ENCODE measurements around the gene FYB2.

The FYB2 gene

DNA sequence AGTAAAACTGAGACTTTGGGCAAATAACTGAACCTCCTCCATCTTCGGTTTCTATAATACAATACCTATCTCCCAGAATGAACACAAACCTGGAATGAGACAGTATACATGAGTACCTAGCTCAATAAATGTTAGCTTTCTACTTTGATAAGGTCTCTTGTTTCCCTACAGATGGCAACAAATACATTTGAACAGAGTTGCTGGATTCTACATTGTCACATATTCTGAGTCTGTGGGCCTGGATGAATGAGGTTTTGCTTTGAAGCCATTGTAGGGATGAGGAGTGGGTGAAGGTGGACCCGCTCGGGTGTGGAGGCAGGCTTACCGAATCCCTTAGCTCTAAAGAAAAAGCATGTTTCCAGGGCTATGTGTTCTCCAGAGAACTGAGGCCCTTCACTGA, 13.9 kb upstream of the FYB2 start:
- no peak for DNase-seq (ENCODE audit: low spot score)

DNA sequence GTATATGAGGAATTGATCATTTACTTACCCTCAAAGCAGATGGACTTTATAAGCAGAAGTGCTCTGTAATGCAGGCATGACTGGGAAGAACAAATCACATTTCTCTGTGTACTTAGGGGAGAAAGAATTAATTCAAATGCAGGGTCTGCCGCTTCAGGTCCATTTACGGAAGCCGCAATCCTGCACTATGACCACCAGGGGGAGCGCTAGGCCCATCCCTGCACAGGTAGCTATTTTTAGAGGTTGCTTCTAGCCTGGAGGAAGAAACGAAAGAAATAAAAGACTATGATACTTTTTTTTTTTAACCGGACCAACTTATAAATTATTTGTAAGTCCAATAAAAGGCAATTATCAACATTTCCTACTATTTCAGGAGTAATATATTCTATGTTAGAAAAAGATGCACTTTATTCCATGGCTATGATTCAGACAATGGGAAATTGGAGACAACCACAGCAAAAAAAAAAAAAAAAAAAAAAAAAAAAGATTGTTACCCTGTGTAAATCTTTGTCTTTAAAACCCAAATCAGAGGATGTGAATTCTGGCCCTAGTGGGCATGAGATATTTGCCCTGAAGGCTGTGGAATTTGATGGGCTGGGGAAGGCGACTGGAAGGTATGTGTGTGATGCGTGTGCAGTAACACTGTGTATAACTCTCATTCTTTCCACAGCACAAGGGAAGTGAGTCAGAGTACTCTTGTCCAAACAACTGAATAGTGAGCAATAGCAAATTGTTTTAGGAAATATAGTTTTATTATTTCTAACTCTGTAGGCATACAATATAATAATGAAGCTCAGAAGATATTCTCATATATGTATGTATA, 12.9 kb upstream of the FYB2 start:
- peak; percentile 59 for DNase-seq (ENCODE audit: low spot score)

DNA sequence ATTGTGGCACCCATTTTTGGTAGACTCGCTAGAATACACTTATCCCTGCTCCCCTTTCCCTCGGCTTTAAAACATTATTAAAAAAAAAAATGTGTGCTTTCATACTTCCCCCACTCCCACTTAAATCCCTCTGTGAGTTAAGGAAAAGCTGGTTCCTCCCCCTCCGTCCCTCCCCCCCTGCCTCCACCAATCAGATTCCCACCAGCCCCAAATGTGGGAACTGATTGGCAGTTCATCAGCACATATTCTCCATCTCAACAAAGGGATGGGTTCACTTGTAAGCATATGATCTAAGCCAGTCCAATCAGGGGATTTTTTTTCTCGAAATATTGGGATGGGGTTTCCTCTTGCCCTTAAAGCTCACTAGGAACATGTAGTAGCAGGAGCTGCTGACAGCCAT, 10.8 kb upstream of the FYB2 start:
- no peak for DNase-seq (ENCODE audit: low spot score)

DNA sequence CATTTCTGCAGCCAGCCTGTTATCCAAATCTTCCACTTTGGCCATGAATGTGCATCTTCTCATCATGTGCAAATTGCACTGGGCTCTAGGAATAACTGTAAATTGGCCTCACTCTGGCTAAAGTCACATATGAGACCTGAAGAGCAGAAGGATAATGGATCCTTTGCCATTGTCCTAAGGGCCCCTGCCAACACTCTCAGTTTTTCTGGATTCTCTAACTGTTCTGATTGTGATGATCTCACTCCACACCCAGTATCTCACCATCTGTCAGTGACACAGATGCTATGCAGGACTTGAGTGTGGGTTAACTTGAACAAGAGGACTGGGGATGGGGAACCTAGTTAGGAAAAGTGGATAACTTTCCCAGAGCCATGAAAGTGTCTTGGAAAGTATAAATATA, 8.5 kb upstream of the FYB2 start:
- no peak for DNase-seq (ENCODE audit: low spot score)

DNA sequence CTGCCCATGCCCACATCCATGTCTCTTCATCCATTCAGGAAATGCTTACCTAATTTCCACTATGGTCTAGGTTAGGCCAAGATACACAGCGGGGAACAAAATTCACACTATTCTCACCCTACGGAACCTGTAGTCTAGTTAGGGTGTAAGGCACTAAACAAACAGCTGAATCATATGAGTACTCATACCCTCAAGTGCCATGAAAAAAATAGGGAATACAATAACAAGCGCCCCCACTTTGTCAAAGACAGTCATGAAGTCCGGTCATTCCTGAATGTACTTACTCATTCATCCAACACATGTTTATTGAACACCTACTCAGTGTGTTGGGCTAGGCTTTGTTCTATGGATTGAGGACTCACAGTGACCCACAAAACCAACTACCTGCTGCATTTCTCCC, 6.2 kb upstream of the FYB2 start:
- DNase-seq (ENCODE audit: low spot score), result no peak

DNA sequence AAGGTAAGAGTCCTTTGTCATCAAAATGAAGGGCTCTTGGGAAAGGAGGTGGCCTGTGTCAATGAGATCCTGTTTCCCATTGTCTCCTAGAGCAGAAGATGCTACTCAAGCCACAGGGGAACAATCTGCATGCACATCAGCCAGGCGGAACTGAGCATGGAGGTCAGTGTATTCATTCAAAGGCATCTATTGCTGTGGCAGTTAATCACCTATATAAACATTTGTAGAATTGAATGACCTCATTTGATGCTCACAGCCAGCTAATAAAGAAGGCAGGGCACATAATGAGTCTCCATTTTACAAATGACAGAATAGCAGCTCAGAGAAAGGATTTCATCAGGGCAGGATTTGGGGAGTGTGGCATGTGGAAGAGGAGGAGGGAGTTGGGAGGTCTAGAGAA, 5.7 kb upstream of the FYB2 start:
- no peak for DNase-seq (ENCODE audit: low spot score)

DNA sequence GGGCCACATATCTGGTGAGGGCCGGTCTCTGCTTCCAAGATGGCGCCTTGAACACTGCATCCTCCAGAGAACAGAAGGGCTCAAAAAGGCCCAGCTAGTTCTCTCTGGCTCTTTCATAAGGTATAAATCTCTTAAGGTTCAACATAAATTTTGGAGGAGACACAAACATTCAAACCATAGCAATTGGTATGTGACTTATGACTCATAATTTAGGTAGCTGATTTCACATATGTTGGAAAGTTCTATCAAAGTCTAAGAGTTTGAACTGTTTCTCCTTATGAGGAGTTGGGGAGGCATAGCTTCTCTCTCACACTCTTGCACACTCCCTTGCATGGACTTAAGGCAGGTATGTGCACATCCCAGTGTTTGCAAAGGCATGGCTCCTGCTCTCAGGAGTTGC, 5.1 kb upstream of the FYB2 start:
- DNase-seq (ENCODE audit: low spot score), result no peak

DNA sequence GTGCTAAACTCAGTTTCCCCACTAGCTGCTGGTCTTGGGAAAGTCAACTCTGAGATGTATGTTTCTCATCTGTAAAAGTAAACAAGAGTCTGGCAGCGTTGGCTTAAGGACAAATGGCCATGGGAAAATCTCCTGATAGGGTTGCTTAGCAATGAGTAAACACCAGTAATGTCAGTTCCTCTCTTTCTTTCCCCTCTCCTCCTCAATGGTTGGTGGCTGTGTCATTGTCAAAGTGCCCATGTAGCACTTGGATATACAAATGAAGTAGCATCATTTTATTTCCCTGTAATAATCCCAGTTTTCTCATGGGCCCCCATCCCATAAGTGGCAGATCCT, 2.2 kb upstream of the FYB2 start:
- DNase-seq (ENCODE audit: low spot score), result no peak

DNA sequence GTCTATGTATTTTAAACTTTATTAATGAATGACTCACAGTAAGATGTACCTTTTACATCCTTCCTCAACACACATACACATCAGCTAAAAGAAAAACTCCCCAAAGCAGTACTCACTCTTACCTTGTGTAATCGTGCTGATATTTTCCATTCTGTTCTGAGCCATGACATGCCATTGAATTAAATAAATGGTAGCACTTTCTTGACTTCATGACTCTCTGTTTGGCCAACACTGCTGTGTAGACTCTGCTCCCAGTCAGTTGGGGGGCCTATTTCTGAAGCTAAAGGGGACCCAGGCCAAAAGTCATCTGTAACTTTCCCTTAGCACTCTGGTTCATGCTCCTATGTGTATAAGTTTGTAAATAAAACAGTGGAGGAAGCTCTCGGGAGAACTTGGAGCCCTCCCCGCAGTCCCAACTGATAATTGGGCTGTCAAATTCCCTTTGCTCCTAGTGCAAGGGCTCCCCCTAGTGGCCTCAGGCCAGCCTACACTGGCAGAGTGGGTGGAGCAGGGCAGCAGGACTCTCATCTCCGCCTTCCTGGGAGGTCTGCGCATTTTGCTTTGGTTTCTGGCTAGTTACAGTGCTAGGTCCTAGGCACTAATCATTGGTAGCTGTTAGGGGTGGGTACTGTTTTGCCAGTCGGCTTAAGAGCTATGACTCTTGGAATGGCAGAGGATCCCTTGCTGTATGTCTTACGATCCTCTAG, 1.7 kb upstream of the FYB2 start:
- peak; percentile 66 for DNase-seq (ENCODE audit: low spot score)

DNA sequence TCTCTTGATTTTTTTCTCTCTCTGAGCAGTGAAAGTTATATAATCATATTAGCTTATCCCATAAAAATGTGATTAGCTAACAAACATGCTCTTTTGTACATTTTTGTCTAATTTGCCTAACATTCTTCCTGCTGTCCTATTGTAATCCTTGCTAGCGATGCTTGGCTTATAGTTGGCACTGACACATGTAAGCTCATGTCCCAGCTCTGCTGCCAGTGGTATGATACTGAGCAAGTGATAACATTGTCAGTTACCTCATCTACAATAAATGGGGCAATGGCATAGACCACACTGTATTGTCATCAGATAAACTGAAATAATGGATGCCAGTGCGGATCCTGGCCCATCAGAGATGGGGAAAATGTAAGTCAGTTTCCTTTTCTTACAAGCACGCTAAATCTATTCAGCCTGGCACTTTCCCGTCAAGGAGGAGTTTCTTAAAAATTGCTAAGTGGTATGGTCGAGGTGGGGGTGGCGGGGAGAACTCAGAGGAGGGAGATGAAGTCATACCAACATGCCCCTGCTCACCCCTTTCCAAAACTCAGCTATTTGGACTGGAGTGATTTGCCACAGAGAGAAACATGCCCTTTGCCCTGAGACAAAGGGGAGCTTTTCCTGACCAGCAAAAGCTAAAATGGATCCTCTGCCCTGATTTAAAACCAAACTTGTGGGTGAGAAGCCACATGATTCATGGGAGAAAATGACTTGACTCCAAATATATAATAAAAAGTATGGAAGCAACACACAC, 1.3 kb downstream of the FYB2 start:
- no peak for DNase-seq (ENCODE audit: low spot score)

DNA sequence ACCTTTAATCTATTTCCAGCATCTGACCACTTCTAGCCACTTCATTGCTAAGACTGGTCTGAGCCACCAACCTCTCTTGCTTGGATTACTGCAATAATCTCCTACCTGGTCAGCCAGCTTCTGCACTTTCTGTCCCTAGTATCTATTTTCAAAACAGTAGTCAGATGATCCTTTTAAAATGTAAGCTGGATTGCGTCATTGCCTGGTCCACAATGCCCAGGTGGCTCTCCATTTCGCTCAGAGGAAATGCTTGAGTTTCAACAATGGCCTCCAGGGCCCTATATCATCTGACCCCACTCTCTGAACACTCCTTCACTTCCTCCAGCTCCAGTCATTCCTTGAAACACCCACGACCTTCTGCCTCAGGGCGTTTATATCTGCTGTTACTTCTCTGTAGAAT, 2.3 kb downstream of the FYB2 start:
- no peak for DNase-seq (ENCODE audit: low spot score)

DNA sequence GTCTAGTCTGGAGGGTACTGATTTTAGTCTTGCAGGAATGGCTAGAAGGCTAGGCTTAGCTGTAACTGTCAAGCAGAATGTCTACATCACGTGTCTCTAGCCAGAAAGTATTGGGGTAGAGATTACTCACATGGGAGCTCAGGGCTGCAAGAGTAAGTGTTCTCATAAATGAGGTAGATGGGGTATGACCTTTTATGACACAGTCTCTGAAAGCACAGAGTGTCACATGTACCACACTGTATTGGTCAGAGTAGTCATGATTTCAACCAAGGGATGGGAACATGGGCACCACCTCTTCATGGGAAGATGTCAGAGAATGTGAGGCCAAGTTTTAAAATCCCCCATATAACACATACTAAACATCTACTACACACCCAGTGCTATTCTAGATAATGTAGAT, 2.9 kb downstream of the FYB2 start:
- DNase-seq (ENCODE audit: low spot score), result no peak

DNA sequence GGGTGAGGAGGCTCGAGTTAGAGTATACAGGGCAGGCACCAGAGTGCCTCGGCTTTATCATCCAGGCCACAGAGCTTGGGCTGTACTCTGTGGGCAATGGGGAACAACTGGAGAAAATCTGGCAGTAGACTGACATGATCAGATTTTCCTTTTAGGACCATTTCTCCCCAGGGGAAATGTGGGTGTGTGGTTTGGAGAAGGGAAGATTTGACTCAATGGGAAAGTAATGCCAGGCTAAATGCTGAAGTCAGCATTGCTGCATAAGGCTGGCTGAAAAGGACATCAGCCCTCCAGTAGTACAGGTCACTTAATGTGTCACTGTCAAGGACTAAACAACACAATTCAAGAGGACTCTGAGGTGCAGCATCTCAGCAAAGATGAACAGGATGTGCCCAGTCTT, 5.0 kb downstream of the FYB2 start:
- no peak for DNase-seq (ENCODE audit: low spot score)

DNA sequence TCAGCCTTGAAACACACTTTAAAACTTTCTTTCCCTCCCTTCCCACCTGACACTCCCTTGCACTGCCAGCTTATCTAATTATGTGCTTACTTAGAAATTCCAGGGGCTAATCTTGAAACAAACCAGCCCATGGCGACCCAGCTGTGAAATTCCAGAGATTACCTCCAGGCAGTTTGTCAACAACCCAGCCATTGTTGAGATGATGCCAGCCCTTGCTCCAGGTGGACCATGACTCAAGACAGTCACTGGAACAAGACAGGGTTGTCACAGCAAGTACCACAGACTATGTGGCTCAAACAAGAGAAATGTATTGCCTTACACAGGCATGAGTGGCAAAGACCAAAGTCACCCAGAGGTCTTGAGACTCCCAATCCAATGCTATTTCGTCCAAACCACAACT, 7.9 kb downstream of the FYB2 start:
- DNase-seq (ENCODE audit: low spot score), result no peak

DNA sequence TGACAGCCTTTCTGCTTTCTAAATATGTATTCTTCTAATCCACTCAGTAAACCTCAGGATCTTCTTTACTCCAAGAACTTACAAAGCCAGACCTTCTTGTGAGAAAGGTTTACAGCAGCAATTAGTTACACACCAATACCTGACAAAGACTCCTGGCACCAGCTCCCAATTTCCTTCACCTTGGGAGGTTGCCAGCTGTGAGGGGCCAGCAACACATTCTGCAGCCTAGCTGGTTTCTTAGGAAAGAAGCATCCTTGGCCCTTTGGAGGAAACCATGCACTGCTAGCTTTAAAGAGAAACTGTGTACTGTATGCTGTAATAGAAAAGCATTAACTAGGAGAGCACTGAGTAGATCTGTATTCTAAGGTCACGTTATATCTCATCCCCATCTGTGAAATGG, 10.8 kb downstream of the FYB2 start:
- no peak for DNase-seq (ENCODE audit: low spot score)

DNA sequence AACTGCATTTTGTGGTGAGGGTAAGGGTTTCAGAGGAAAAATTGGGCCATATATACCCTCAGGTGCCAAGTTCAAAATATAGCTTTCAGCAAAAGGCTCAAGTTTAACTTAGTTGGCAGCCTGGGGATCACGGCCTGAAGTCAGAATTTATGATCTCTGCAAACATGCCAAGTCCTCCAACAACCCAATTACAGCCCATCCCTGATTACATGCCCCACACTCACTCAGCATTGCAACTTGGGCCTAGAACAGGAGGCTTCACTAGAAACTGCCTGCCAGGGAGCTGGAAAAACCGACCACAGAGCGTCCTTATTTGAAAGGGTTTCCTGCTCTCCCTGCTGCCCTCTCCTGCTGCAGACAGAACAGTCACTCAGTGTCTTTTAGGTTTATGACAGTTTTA, 12.4 kb downstream of the FYB2 start:
- DNase-seq (ENCODE audit: low spot score), result no peak

DNA sequence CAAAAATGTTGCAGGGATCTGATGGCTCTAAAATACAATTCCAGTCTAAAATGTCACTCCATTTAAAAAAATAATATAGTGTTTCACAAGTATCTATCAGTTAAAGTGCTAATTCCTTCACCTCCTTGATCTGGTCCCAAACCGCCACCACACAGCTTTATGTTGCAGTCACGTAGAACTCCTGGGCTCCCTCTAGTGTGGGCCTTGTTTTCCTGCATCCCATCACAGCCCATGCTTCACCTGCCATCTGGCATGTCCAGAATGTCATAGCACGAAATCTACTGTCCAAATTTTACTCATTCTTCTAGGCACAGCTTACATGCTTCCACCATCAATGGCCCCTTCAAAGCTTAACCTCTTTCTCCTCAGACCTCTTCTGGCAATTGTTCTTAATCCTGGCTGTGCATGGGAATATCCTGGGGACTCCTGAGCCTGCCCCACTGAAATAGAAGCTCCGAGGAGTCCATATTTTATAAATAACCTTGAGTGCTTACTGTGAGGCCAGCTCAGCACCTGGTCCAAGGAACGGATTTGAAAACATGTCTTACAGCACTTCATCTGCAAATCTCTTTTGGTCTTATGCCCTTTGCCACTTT, 15.5 kb downstream of the FYB2 start:
- peak; percentile 34 for DNase-seq (ENCODE audit: low spot score)

DNA sequence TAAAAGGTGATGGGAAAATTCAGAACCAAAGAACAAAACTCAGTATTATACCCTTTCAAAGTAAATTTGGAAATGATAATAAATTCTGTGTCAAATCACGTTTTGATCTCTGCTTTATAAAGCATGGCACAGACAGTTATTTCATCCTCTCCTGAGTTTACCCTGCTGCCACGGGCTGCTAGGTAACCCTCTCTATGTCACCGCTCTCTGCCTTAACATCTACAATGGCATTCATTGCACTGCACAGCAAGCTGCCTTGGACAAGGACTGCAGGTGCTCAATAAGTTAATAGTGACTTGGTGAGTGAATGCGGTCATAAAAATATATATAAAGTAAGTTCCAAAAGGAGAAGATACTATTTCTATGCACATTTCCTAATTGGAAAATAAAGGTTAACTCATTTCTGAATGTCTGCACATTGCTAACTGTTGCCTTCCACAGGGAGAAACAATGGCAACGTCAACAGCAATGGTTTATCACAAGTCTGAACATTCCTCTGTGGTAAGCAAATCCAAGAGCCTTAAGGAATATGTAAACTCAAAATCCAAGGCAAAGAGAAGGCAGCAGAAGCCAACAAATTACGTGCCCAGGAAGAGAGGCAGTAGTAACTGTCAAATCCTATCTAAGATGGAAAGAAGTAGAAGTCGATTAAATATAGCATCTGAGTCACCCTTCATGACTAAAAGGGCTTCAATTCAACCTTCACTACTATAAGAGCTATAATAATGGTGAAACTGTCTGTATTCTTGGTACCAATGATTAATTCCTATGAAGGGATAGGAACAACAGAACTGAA, 19.4 kb downstream of the FYB2 start:
- DNase-seq (ENCODE audit: low spot score), result peak; percentile 23

DNA sequence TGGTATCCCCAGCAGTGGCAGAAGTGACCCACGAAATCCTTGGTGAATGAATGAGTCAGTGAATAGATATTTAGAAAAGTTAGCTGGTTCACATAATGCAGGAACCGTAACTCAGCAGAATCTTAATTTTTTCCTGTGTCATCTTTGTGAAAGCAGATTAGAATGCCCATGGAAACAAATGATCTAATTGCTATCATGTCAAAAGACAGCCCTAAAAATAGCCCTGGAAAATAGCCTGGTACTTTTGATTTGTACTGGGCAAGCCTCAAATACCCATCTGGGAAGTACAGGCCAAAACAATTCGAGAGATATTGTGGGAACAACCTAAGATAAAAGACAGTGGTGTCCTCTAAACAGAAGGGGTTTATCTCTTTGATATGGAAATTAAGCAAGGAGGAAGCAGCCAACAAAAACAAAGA, 21.1 kb downstream of the FYB2 start:
- DNase-seq (ENCODE audit: low spot score), result peak; percentile 3

DNA sequence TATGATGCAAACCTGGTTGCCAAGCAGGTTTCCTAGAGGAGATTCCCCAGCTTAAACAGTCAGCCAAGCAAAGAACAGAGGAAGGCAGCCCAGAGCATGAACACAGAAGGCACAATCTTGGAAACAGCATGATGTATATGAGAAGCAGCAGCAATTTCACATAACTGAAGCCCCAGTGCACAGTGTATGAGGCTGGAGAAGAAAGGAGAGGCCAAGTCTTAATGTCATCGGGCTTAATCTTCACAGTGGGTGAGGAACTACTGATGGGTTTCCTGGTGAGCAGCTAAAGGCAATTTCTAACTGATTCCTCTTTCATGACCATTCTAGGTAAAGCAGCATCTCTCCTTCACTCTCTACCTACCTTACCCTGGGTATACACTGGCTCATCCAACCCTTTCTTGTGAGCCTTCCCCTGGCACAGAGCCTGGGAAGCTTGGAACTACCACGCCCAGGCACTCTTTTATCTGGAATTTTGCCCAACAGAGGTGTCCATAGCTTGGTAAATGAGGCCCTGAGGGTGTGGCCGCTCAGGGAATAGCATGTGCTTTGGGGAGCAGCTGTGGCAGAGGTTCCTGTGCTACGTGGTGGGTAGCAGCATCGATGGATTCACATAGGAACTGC, 22.0 kb downstream of the FYB2 start:
- no peak for DNase-seq (ENCODE audit: low spot score)

DNA sequence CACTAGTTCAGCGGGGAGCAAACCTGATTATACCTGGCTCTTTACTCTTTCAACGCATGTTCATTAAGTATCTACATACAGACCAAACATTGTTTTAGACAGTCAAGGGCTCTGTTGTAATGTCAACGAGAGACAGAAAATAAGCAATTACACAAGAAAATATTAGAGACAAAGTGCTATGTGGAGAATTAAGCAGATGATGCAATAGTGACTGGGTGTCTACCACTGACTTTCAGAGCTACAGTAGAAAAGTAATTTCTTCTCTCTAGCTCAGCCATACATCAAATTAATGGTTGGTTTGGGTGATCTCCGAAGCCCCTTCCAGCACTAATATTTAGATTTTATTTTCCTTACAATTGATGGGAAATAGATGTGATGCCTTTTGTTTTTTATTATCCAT, 23.3 kb downstream of the FYB2 start:
- DNase-seq (ENCODE audit: low spot score), result no peak

DNA sequence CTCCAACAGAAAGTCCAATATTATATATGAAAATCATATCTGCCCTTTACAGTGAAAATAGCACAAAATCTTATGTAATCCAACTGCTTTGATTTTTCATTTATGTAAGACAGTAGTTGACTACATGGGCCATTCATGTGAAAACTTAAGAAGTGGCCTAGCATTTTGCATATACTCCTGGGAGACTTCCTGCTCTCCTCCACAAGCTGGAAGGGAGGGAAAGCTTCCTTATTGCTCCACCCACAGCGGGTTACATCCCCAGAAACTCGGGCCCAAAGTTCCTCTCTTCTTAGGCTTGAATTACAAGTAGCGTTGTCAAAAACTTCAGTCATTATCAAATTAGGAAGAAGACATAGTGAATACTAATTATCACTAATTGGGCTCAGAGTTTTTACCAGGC, 29.2 kb downstream of the FYB2 start:
- DNase-seq (ENCODE audit: low spot score), result no peak

Data from RKO (cell line).